ENCODE data around the gene GATD1.

The GATD1 gene

DNA sequence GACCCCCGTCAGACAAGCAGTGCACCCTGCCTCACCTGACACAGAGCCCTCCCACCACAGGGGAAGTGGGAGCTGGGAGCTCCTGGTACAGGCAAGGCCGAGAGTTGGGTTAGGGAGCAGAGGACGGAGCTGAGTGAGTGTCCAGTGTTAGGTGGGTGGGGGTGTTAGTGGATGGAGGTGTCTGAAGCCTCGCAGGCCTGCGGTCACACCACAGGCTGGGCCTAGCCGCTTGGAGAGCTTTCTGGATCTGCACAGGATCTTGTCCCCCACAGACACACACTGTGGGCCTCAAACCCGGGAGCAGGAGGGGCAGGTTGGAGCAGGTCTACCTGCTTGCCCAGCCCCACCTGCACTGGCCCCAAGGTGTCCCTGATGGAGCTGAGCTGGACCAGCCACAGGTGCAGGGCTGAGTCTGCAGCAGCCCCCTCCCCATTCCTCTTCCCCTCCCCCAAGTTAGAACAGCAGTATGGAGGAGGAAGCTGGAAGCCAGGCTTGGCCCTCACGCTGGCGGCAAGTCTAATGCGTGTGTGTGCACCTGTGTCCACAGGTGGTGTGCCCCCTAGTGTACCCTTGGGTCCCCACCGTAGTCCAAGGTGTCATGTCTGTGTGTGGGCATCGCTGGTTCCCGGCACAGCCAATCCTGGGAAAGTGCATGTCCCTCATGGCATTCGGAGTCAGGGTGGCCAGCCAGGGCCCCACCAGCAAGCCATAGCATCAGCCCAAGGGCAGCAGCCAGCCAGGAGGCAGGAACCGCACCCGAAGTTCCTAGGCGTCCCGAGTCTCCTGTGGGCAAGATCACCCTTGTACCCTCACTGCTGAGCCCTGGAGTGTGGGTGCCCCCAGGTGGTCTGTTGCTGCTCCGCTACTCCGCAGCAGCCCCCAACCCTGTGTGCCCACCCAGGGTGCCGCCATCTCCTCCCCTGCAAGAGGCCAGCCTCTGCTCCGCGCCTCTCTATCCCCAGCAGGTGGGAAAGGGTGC, 2.0 kb upstream of the GATD1 start:
- DNase-seq = no peak

GRCh38 chr11:776561-777287, 563 bp downstream of the GATD1 start:
- DNase-seq = no peak

- no peak for DNase-seq
These were observed 1.1 kb downstream of the GATD1 start for GRCh38 chr11:776263-776560.

GRCh38 chr11:774873-775592, 2.3 kb downstream of the GATD1 start:
- DNase-seq = no peak

DNA sequence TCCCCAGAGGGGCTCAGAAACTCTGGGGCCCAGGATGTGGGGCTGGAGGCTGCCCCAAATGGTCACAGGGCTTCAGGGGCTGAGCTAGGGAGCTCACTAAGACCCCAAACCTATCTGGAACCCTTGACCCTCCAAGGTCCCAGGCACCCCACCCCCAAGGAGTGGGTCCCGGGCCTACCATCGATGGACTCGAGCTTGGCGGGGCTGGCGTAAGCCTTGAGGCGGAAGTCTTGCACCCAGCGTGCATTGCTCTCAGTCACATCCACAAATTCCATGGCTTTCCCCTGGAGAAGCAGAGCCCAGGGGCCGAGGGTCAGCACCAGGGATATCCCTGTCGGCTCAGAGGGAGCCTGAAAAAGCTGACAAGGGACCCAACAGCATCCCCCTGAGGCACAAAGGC, 3.5 kb downstream of the GATD1 start:
- no peak for DNase-seq

DNA sequence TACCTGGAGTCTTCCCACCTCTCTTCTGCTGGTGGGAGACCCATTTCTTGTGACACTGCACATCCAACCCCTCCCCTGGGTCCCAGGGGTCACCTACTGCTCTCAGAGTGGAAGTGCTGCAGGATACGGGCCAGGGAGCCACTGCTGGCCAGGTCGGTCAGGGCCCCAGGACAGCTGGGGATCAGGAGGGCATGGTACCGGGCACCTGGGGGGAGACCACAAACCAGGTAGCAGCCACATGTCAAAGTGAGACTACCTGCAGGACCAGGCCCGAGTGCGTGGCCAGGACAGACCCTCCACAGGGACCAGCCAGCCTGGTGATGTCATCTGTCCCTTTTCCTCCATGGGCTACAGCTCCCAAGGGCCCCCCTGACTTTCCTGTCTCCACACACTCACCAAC, 3.9 kb downstream of the GATD1 start:
- no peak for DNase-seq

DNA sequence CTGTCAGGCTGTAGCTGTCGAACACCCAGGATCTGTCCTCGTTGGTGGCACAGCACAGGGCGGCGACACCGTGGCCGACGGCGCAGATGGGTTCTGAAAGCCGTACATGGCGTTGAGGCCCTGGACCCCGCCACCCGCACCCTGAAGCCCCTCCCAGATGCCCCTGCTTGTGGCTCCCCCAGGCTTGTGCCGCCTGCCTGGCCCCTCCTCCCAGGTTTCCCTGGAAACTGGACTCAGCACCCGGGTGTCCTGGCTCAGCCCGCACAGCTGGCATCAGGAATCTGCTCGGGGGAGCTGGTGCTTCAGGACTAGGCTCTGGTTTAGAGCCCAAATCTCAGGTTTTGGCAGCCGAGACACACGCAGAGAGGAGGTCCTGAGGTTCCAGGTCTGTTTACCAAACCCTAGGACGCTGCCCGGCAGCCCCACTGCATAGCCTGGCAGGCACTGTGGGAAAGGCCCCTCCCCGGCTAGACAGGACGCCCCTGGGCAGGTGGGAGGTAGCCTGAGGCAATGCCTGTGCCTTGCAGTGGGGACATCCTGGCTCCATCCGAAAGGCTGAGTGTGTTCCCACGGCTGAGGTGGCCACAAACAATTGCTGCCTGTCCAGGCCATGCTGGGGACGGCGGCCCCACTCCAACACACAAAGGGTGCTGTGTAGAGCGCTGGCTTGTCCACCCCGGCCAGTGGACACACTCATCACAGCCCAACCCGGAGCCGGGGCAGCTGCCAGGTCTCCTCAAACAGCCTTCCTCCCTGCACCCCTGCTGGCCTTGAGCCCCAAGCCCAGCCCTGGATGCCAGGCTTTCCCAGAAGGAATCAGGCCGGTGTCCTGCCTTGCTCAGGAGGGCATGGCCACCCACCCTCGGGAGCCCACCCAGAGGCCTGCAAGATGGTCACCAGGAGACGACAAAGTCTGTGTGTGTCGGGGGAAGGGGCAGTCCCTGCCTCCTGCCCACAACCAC, 4.6 kb downstream of the GATD1 start:
- no peak for DNase-seq

GRCh38 chr11:771617-772204, 5.6 kb downstream of the GATD1 start:
- DNase-seq = no peak

DNA sequence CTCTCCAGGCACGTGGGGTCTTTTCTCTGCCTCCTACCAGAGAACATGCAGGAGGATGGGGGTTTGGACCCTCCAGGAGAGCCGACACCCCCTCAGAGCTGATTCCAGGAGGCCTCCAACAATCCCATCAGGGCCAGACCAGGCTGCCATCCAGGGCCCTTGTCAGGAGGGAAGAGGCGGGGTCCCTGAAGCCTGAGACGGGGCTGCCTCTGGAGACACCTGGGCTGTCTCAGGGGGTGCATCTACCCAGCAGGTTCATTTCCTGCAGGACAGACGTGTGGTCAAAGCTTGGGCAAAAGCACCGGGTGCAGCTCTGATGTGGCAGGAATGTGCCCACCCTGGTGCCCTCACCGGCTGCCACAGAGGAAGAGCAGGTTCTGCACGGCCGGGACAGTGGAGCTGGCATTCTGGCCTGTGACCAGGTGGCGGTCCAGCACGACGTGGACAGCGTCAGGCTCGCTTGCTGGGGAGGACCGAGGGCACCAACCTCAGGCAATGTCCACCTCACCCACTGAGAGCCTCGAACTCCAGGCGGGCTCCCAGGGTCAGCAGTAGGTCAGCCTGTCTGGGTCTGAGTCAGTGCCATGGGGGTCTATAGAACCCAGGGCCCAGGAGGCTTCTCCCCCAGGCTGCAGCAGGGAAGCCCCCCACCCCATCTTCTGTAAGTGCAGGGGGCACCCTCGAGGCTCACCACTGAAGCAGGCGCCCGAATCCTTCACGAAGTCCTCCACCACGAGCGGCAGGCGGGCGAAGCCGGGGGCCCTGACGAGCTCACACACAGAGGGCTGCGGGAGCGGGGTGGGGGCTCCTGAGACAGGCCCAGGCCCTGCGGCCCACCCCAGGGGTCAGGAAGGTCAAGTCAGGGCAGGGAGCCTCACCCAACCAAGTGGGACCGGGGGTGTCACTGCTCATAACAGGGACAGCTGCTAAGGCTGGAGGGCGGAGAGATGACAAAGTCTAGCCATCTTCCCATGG, 6.4 kb downstream of the GATD1 start:
- DNase-seq = no peak

DNA sequence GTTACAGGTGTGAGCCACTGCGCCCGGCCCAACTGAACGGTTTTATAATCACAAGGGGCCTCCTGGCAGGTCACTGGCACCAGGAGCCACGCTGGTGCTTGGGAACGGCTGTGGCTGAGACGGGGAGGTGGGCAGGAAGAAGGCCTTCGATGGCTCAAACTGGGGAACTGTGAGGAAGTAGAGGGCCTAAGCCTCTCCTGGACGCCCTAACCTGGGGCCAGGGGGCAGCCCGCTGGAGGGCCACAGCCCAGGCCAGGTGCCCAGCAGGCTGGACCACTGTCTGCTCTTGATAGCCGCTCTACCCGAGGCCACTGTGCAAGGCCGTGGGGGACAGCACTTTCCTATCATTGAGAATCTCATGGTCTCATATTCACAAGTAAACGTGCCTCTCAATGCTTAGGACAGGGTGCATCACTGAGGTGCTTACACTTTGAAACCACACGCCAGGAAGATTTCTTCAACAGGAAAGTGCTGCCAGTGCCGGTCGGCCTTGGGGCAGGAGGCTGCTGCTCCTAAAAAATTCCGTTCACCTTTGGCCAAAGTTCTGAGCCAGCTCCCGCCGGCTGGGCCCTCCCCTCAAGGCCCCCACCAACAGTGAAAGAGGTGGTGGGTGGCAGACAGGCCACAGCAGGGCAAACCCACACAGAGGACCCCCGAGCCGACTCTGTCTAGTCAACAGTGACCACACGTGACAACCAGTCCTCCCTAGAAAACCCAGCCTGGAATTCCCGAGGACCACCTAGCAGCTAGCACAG, 7.2 kb downstream of the GATD1 start:
- DNase-seq = no peak

- no peak for DNase-seq
These were observed 10.0 kb downstream of the GATD1 start for GRCh38 chr11:767238-767637.

DNA sequence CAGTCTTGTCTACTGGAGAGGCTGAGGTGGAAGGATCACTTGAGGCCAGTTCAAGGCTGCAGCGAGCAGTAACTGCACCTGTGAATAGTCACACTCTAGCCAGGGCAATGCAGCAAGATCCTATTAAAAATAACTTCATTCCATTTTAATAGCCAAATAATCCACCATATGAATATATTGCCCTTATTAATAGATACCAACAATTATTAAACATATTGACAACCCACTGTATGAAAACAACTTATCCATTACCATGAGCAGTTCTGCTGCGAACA, 10.4 kb downstream of the GATD1 start:
- no peak for DNase-seq

DNA sequence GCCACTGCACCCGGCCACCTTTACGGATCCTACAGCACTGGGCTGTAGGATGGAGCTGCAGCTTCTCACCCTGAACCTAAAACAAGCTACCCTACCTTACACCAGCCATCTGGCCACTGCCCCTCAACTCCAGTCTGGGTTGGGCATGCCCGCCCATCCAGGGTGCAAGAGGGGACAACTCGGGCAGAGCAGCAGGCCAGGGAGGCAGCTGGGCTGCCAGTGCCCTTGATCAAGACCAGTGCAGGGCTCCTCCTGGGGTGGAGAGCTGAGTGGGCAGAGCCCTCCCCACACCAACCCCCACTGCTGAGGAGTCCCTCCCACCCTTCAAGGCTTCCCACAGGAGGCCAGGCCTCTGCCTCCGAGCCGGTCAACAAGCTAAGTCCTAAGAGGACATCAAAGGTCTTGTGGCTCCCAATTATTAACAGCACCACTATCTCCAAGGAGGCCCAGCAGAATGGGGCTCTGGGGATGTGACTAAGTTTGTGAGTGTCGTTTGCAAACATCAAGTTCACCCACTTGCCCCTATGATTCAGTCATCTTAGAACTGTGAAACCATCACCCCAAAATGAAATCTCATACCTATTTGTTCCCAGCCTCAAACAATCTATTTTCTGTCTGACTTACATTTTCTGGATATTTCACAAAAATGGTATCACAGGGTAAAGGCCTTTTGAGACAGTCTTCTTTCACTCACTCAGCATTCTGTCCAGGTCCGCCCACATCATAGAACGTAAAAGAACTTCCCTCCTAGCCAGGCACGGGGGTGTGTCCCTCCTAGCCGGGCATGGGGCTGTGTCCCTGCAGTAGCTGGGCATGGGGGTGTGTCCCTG, 11.0 kb downstream of the GATD1 start:
- no peak for DNase-seq

DNA sequence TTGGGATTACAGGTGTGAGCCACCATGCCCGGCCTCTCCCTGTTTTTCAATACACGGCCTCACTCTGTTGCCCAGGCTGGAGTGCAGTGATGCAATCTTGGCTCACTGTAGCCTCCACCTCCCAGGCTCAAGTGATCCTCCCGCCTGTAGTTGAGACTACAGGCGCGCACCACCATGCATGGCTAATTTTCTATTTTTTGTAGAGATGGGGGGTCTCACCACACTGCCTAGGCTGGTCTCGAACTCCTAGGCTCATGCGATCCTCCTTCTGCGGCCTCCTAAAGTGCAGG, 11.5 kb downstream of the GATD1 start:
- DNase-seq = no peak

GRCh38 chr11:765025-765801, 12.1 kb downstream of the GATD1 start:
- peak; percentile 48 for DNase-seq

DNA sequence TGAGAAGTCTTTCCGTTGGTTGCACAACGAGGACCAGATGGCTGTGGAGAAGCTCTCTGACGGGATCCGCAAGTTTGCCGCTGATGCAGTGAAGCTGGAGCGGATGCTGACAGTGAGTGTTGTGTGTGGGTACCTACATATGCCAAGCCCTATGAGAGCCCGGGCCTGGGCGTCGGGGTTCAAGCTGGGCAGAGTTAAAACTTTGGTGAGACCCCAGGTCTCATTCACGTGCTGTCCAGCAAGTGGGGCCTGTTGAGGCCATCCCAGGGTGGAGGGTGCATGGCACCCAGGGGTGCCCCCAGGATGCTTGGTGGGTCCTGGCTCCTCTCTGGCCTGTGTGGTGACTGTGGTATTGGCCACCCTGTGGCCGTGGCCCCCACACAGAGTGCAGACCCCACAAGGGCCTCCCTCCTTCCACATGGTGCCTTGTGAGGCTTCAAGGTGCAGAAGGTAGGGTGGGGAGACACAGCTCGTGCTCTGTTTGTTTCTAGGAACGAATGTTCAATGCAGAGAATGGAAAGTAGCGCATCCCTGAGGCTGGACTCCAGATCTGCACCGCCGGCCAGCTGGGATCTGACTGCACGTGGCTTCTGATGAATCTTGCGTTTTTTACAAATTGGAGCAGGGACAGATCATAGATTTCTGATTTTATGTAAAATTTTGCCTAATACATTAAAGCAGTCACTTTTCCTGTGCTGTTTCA, 12.8 kb downstream of the GATD1 start:
- no peak for DNase-seq

DNA sequence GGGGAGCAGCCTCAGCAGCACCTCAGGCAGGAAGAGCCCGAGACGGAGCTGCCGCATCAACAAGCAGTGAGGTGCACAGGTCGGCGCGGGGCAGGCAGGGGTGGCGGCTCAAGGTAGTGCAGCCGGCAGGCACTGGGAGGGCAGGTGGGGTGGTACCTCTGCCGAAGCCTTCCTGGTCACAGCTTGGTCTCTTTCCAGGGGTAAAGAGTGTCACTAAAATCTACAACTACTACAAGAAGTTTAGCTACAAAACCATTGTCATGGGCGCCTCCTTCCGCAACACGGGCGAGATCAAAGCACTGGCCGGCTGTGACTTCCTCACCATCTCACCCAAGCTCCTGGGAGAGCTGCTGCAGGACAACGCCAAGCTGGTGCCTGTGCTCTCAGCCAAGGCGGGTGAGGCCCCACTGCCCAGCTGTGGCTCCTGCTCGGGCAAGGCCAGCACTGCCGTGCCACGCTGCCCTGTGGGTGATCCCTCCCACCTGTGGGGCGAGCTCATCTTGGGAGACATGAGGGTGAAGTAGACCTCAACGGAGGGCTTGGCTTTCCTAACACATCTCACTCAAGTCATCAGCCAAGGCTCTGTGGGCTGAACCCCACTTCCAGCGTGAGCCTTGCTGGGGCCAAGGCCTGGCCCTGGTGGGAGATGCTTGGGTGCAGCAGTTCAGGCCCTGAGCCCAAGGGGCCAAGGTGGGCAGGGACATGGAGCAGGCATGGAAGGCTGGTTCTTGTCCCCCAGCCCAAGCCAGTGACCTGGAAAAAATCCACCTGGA, 13.6 kb downstream of the GATD1 start:
- no peak for DNase-seq
